H1 (cell line): ENCODE data around the gene PRKCA. TPM values are rescaled to one million over a fixed set of nuclear protein-coding genes. Genes with fewer than 3 reads are reported as not detected.

Experiments
- CTCF ChIA-PET: fragments of 300-600 bp; sonication (Branson Sonifier 250); formaldehyde crosslinking; loops from one replicate; lab custom pipeline; 2021; ENCODE audit not compliant: partially characterized antibody; lab: Charles Lee
- POLR2A ChIA-PET: fragments of 300-600 bp; sonication (Branson Sonifier 250); formaldehyde crosslinking; loops from one replicate; lab custom pipeline; 2021; ENCODE audit warnings: inconsistent platforms; ENCODE audit not compliant: partially characterized antibody; lab: Charles Lee
- DNase-seq, 2 experiments: peaks; one replicate each; pipeline versions ENCODE4 v3.0.0 to v3.0.0-alpha.2; 2010 to 2022; ENCODE audit warnings: low spot score in 2 of 2, low read depth in 1 of 2, mixed read lengths in 1 of 2
- FAIRE-seq: peaks from 2 replicates; lab custom pipeline; 2011; peaks lifted over from hg19 to GRCh38; lab: Jason Lieb, UNC
- H2AFZ ChIP-seq: 2 replicates; pipeline ENCODE4 v1.8.1; 2012; ENCODE audit warnings: low read length, inconsistent platforms
- H2AK5ac ChIP-seq: 2 replicates; pipeline ENCODE4 v1.6.1; 2013; ENCODE audit warnings: low read depth, low read length
- H2BK120ac ChIP-seq: replicated peaks from 2 replicates; pipeline ENCODE3; 2013; ENCODE audit warnings: low read depth, low read length, inconsistent platforms
- H2BK12ac ChIP-seq: 2 replicates; pipeline ENCODE4 v1.6.1; 2013; ENCODE audit warnings: low read depth, low read length
- H2BK15ac ChIP-seq: 2 replicates; pipeline ENCODE4 v1.6.1; 2013; ENCODE audit warnings: low read length
- H2BK20ac ChIP-seq: 2 replicates; pipeline ENCODE4 v1.6.1; 2013; ENCODE audit warnings: low read length
- H2BK5ac ChIP-seq: 2 replicates; pipeline ENCODE4 v1.6.1; 2013; ENCODE audit warnings: low read depth, low read length
- H3K14ac ChIP-seq: 2 replicates; pipeline ENCODE4 v1.6.1; 2013; ENCODE audit warnings: inconsistent platforms; ENCODE audit not compliant: insufficient read length
- H3K18ac ChIP-seq: 2 replicates; pipeline ENCODE4 v1.6.1; 2013; ENCODE audit warnings: low read length; ENCODE audit errors: extremely low read depth
- H3K23ac ChIP-seq: 2 replicates; pipeline ENCODE4 v1.6.1; 2013; ENCODE audit warnings: inconsistent platforms; ENCODE audit not compliant: insufficient read length
- H3K23me2 ChIP-seq: 2 replicates; pipeline ENCODE4 v1.6.1; 2013; ENCODE audit warnings: low read depth, low read length
- H3K27ac ChIP-seq: 2 replicates; pipeline ENCODE4 v1.6.1; 2011; ENCODE audit warnings: low read depth, low read length, inconsistent platforms
- H3K27me3 ChIP-seq, 4 experiments: replicated peaks in 1 of 4; 1 replicate in 1 of 4; 2 replicates in 3 of 4; pipeline versions ENCODE4 v1.6.1 to v1.8.1; 2011 to 2013; ENCODE audit warnings: low read length in 3 of 4, mild to moderate bottlenecking in 3 of 4, inconsistent platforms in 2 of 4, mixed read lengths in 2 of 4, moderate library complexity in 1 of 4; ENCODE audit not compliant: control insufficient read depth in 3 of 4, insufficient read depth in 3 of 4; ENCODE audit errors: extremely low read depth in 1 of 4
- H3K36me3 ChIP-seq, 4 experiments: 2 replicates each; pipeline versions ENCODE4 v1.6.1 to v1.8.1; 2011 to 2013; ENCODE audit warnings: mild to moderate bottlenecking in 4 of 4, low read length in 3 of 4, moderate library complexity in 2 of 4, control low read depth in 1 of 4, inconsistent platforms in 1 of 4; ENCODE audit not compliant: insufficient read depth in 4 of 4, control insufficient read depth in 2 of 4
- H3K4ac ChIP-seq: replicated peaks from 2 replicates; pipeline ENCODE3; 2013; ENCODE audit warnings: low read length, low read depth, mixed read lengths, inconsistent platforms; ENCODE audit not compliant: insufficient read length
- H3K4me1 ChIP-seq, 4 experiments: replicated peaks in 1 of 4; 1 replicate in 1 of 4; 2 replicates in 3 of 4; pipeline versions ENCODE4 v1.6.1 to v1.8.1; 2011 to 2013; ENCODE audit warnings: low read length in 3 of 4, inconsistent platforms in 2 of 4, mixed read lengths in 1 of 4; ENCODE audit not compliant: insufficient read depth in 4 of 4, control insufficient read depth in 3 of 4
- H3K4me2 ChIP-seq, 2 experiments: 2 replicates each; pipeline versions ENCODE4 v1.6.1 to v1.8.1; 2011 to 2013; ENCODE audit warnings: low read depth in 2 of 2, low read length in 2 of 2, control low read depth in 1 of 2, inconsistent platforms in 1 of 2, mild to moderate bottlenecking in 1 of 2; ENCODE audit not compliant: insufficient read depth in 1 of 2
- H3K4me3 ChIP-seq, 4 experiments: fragments of 200-600, 300-600 bp in 1 of 4; sonication (generic), shearing (Covaris generic), sonication (Bioruptor Twin) in 1 of 4; 2 replicates each; pipeline versions ENCODE4 v1.5.1 to v1.8.1; 2011 to 2016; ENCODE audit warnings: low read length in 4 of 4, low read depth in 3 of 4, control low read depth in 2 of 4, inconsistent platforms in 2 of 4, mild to moderate bottlenecking in 2 of 4, mixed read lengths in 1 of 4, moderate library complexity in 1 of 4; ENCODE audit not compliant: insufficient read depth in 2 of 4; ENCODE audit errors: extremely low read depth in 1 of 4
- H3K56ac ChIP-seq: replicated peaks from 2 replicates; pipeline ENCODE3; 2013; ENCODE audit warnings: low read depth, mild to moderate bottlenecking, mixed read lengths, low read length, inconsistent platforms; ENCODE audit not compliant: insufficient read length
- H3K79me1 ChIP-seq: 2 replicates; pipeline ENCODE4 v1.6.1; 2013; ENCODE audit warnings: low read depth, low read length, control low read depth
- H3K79me2 ChIP-seq, 2 experiments: 2 replicates each; pipeline versions ENCODE4 v1.6.1 to v1.8.1; 2012 to 2013; ENCODE audit warnings: low read length in 2 of 2, mild to moderate bottlenecking in 2 of 2, inconsistent platforms in 1 of 2; ENCODE audit not compliant: insufficient read depth in 2 of 2, control insufficient read depth in 1 of 2
- H3K9ac ChIP-seq, 4 experiments: replicated peaks in 1 of 4; 1 replicate in 1 of 4; 2 replicates in 3 of 4; pipeline versions ENCODE4 v1.6.1 to v1.8.1; 2011 to 2013; ENCODE audit warnings: low read depth in 3 of 4, low read length in 3 of 4, control low read depth in 2 of 4, mild to moderate bottlenecking in 2 of 4, moderate library complexity in 2 of 4, inconsistent platforms in 1 of 4; ENCODE audit errors: extremely low read depth in 1 of 4
- H3K9me3 ChIP-seq, 2 experiments: 2 replicates each; pipeline versions ENCODE4 v1.6.1 to v1.8.1; 2012 to 2013; ENCODE audit warnings: mild to moderate bottlenecking in 2 of 2, moderate library complexity in 2 of 2, control low read depth in 1 of 2, inconsistent platforms in 1 of 2, low read depth in 1 of 2, low read length in 1 of 2, mixed read lengths in 1 of 2; ENCODE audit not compliant: insufficient read depth in 2 of 2
- H4K20me1 ChIP-seq, 2 experiments: replicated peaks in 1 of 2; 2 replicates each; pipeline versions ENCODE3 to v1.8.1; 2011 to 2013; ENCODE audit warnings: inconsistent platforms in 2 of 2, low read length in 2 of 2, mild to moderate bottlenecking in 1 of 2; ENCODE audit not compliant: insufficient read depth in 2 of 2, control insufficient read depth in 1 of 2
- H4K5ac ChIP-seq: 2 replicates; pipeline ENCODE4 v1.6.1; 2013; ENCODE audit warnings: low read length, low read depth, mixed read lengths, inconsistent platforms; ENCODE audit not compliant: insufficient read length
- H4K8ac ChIP-seq: 2 replicates; pipeline ENCODE4 v1.8.0; 2013; ENCODE audit warnings: mild to moderate bottlenecking, moderate library complexity, low read length, inconsistent platforms; ENCODE audit not compliant: insufficient read depth; ENCODE audit errors: extremely low read depth
- H4K91ac ChIP-seq: replicated peaks from 2 replicates; pipeline ENCODE3; 2013; ENCODE audit warnings: low read length, mixed read lengths, inconsistent platforms; ENCODE audit not compliant: insufficient read length
- ATF3 ChIP-seq: IDR thresholded peaks from 2 replicates; pipeline ENCODE4 v1.6.1; 2011; ENCODE audit warnings: low read depth, mild to moderate bottlenecking, low read length; ENCODE audit not compliant: insufficient read depth
- CBX5 ChIP-seq: fragments of 300-800, 300-1000 bp; sonication (generic); IDR thresholded peaks from 2 replicates; pipeline ENCODE4 v1.7.1; 2016; ENCODE audit warnings: antibody characterized with exemption, low read length, low read depth
- CHD2 ChIP-seq: IDR thresholded peaks from 2 replicates; pipeline ENCODE4 v1.6.1; 2012; ENCODE audit warnings: low read length, improper control_type of control experiment
- CTBP2 ChIP-seq: IDR thresholded peaks from 2 replicates; pipeline ENCODE4 v1.7.0; 2011; ENCODE audit warnings: borderline replicate concordance, mild to moderate bottlenecking, moderate library complexity, mixed read lengths, low read length; ENCODE audit not compliant: insufficient read depth, insufficient read length
- FOSL1 ChIP-seq: IDR thresholded peaks from 2 replicates; pipeline ENCODE4 v1.6.1; 2011; ENCODE audit warnings: mild to moderate bottlenecking, low read depth, low read length, moderate library complexity; ENCODE audit not compliant: insufficient read depth
- MAX ChIP-seq: IDR thresholded peaks from 2 replicates; pipeline ENCODE4 v1.6.1; 2012; ENCODE audit warnings: inconsistent platforms
- RBBP5 ChIP-seq: IDR thresholded peaks from 2 replicates; pipeline ENCODE4 v1.7.1; 2012; ENCODE audit warnings: low read depth, mild to moderate bottlenecking, inconsistent platforms, low read length, moderate library complexity, borderline replicate concordance
- RNF2 ChIP-seq: fragments of 200-900, 300-1000 bp; sonication (generic); IDR thresholded peaks from 2 replicates; pipeline ENCODE4 v1.7.1; 2016; ENCODE audit warnings: borderline replicate concordance, low read depth, mild to moderate bottlenecking, antibody characterized with exemption, low read length; ENCODE audit not compliant: poor library complexity, severe bottlenecking; ENCODE audit errors: missing control alignments
- SP1 ChIP-seq: IDR thresholded peaks from 2 replicates; pipeline ENCODE4 v1.6.1; 2011; ENCODE audit warnings: low read depth, low read length
- SP4 ChIP-seq: IDR thresholded peaks from 2 replicates; pipeline ENCODE4 v1.6.1; 2012; ENCODE audit warnings: low read length, inconsistent platforms
- USF2 ChIP-seq: IDR thresholded peaks from 2 replicates; pipeline ENCODE4 v1.6.1; 2011; ENCODE audit warnings: low read length, improper control_type of control experiment
- WGBS, 2 experiments: shearing (Covaris generic) in 1 of 2; methylation state at CpG; one replicate each; pipeline versions ENCODE4 v1.1.6 to v1.1.7; 2013 to 2015; ENCODE audit warnings: low lambda C conversion rate in 2 of 2, mixed read lengths in 2 of 2, inconsistent platforms in 1 of 2, low coverage in 1 of 2, missing lambda C conversion rate in 1 of 2; ENCODE audit not compliant: insufficient replicate concordance in 2 of 2, insufficient coverage in 1 of 2, insufficient read length in 1 of 2; ENCODE audit errors: extremely low coverage in 1 of 2, missing lambda C conversion rate in 1 of 2; 5-methylcytosine and 5-hydroxymethylcytosine counted together
- polyA plus RNA-seq, 7 experiments: library from polyadenylated mRNA; depleted of rRNA in 3 of 7; stranded (reverse) in 5 of 7; unstranded in 2 of 7; fragments of >200 nt in 5 of 7; fragments of 200-250 nt in 2 of 7; gene quantifications; 1 replicate in 5 of 7; 2 replicates in 1 of 7; 4 replicates in 1 of 7; pipeline versions ENCODE4 v1.2.1 to v1.2.3, GENCODE V29; 2011 to 2013; ENCODE audit warnings: missing spikeins in 2 of 7, mixed read lengths in 2 of 7
- total RNA-seq: library from RNA; stranded (reverse); fragmentation: NEBNext Ultra II Directional; extraction: Animal tissue kit (Norgen Biotek cat#: 25700); gene quantifications from 2 replicates; pipeline ENCODE4 v1.2.1, GENCODE V29; 2021

Gene PRKCA
- total and polyA plus RNA-seq, 2 of the 8 experiments (the other 6 are each of a cell fraction or from before 2014, with no cell fraction given) = 5.8 to 17.8 TPM

GRCh38 chr17:66585472-66585871 lies 283.1 kb downstream of the PRKCA start:
- Histone ChIP-seq H2AFZ (no peak overlapping the region), H2BK120ac (no peak overlapping the region), H2BK12ac (no peak overlapping the region), H3K14ac (no peak overlapping the region), H3K23me2 (no peaks in the 10 kb centered on the region), H3K36me3 (no peaks in the 10 kb centered on the region), H3K9ac (no peak overlapping the region), H2AK5ac (no peak overlapping the region), H3K9me3 (no peaks in the 10 kb centered on the region; a peak in 1 of 4 replicates), H3K18ac (no peak overlapping the region; the same call in 1 of the 2 replicates), H3K4me2 (no peak overlapping the region), H3K79me1 (no peaks in the 10 kb centered on the region), H3K27ac (no peak overlapping the region), H3K27me3 (no peaks in the 10 kb centered on the region), H4K20me1 (no peaks in the 10 kb centered on the region), H3K4me3 (no peak overlapping the region), H3K4ac (no peak overlapping the region), H2BK5ac (no peak overlapping the region), H4K8ac (no peak overlapping the region), H2BK20ac (no peak overlapping the region), H3K4me1 (no peaks in the 10 kb centered on the region; a peak in 1 of 7 replicates), H3K23ac (no peak overlapping the region), H3K56ac (no peak overlapping the region), H4K5ac (no peak overlapping the region), H2BK15ac (no peak overlapping the region), H4K91ac (no peak overlapping the region), H3K79me2 (no peaks in the 10 kb centered on the region)
- ChIA-PET CTCF (interaction anchor here (0.6 kb wide), 1 partner anchor 248 kb away, joined by 3 read pairs; no protein-coding TSS in a partner anchor), POLR2A (interaction anchor here (1.0 kb wide), 1 partner anchor 9 kb away, joined by 3 read pairs; no protein-coding TSS in a partner anchor)
- FAIRE-seq = no peak
- no peak for DNase-seq
- 91% methylated on average over 5 of the region's 5 CpGs; no CpG with 5 or more reads in 1 of the 2 experiments for WGBS, 2 experiments
- TF ChIP-seq SP1 (no peak), RNF2 (no peak), CBX5 (no peak), MAX (no peak), USF2 (no peak), RBBP5 (no peak), CTBP2 (no peak), CHD2 (no peak), FOSL1 (no peak), ATF3 (no peak), SP4 (no peak)
